HepG2 (cell line): ENCODE measurements around the gene MAP1B. TPM values are rescaled to one million over a fixed set of nuclear protein-coding genes. Genes with fewer than 3 reads are reported as not detected.

Experiments
- ASH2L ChIP-seq: fragments of 300-600, 200-600 bp; sonication (generic); IDR thresholded peaks from 2 replicates; pipeline ENCODE4 v1.7.0; 2017; ENCODE audit warnings: low read depth, mild to moderate bottlenecking, moderate library complexity, mixed read lengths, low read length; ENCODE audit not compliant: insufficient read length
- CHD2 ChIP-seq: IDR thresholded peaks from 2 replicates; pipeline ENCODE4 v1.6.1; 2011; ENCODE audit warnings: low read depth, low read length, improper control_type of control experiment
- CREB1 ChIP-seq, 2 experiments: fragments of 450-650 bp in 1 of 2; IDR thresholded peaks; 2 replicates each; pipeline ENCODE4 v1.6.1; 2016 to 2017; ENCODE audit warnings: control low read depth in 1 of 2, mild to moderate bottlenecking in 1 of 2, missing compliant biosample characterization in 1 of 2, missing genetic modification characterization in 1 of 2
- DPF2 ChIP-seq: sonication (generic); formaldehyde crosslinking; IDR thresholded peaks from 2 replicates; pipeline ENCODE4 v1.4.0; 2020; ENCODE audit warnings: mild to moderate bottlenecking, low read depth, missing genetic modification reagents, borderline replicate concordance
- HOXA3 ChIP-seq: sonication (generic); formaldehyde crosslinking; IDR thresholded peaks from 2 replicates; pipeline ENCODE4 v1.5.0; 2020; ENCODE audit warnings: missing genetic modification reagents
- KLF15 ChIP-seq: sonication (generic); formaldehyde crosslinking; IDR thresholded peaks from 2 replicates; pipeline ENCODE4 v1.8.1; 2023; ENCODE audit warnings: borderline replicate concordance, mild to moderate bottlenecking, inconsistent platforms, missing genetic modification reagents, mixed read lengths
- MXD4 ChIP-seq: IDR thresholded peaks from 2 replicates; pipeline ENCODE4 v1.6.1; 2016; ENCODE audit warnings: mild to moderate bottlenecking, missing biosample characterization, missing genetic modification reagents
- NR3C1 ChIP-seq: sonication (generic); formaldehyde crosslinking; IDR thresholded peaks from 2 replicates; pipeline ENCODE4 v1.4.0; 2020; ENCODE audit warnings: missing genetic modification reagents
- THAP9 ChIP-seq: sonication (generic); formaldehyde crosslinking; IDR thresholded peaks from 2 replicates; pipeline ENCODE4; 2020; ENCODE audit warnings: missing genetic modification reagents, mild to moderate bottlenecking, borderline replicate concordance
- UBTF ChIP-seq: sonication (generic); formaldehyde crosslinking; IDR thresholded peaks from 2 replicates; pipeline ENCODE4 v1.4.0; 2020; ENCODE audit warnings: mild to moderate bottlenecking, missing genetic modification reagents
- ZBTB34 ChIP-seq: sonication (generic); formaldehyde crosslinking; IDR thresholded peaks from 2 replicates; pipeline ENCODE4 v1.8.0; 2022; ENCODE audit warnings: mild to moderate bottlenecking, missing genetic modification reagents
- ZMYM4 ChIP-seq: sonication (generic); formaldehyde crosslinking; IDR thresholded peaks from 2 replicates; pipeline ENCODE4 v1.8.1; 2023; ENCODE audit warnings: mild to moderate bottlenecking, missing genetic modification reagents
- ZNF264 ChIP-seq: sonication (generic); formaldehyde crosslinking; IDR thresholded peaks from 2 replicates; pipeline ENCODE4 v1.4.0; 2020; ENCODE audit warnings: missing genetic modification reagents
- ZNF274 ChIP-seq: sonication (generic); formaldehyde crosslinking; IDR thresholded peaks from 2 replicates; pipeline ENCODE4 v1.5.1; 2020; ENCODE audit warnings: mild to moderate bottlenecking, missing genetic modification reagents
- ZNF331 ChIP-seq: sonication (generic); formaldehyde crosslinking; IDR thresholded peaks from 2 replicates; pipeline ENCODE4 v1.4.0; 2020; ENCODE audit warnings: missing genetic modification reagents
- ZNF33A ChIP-seq: sonication (generic); formaldehyde crosslinking; IDR thresholded peaks from 2 replicates; pipeline ENCODE4 v1.5.1; 2020; ENCODE audit warnings: missing genetic modification reagents, mild to moderate bottlenecking, moderate library complexity, borderline replicate concordance
- ZNF558 ChIP-seq: sonication (generic); formaldehyde crosslinking; IDR thresholded peaks from 2 replicates; pipeline ENCODE4 v1.9.0; 2022; ENCODE audit warnings: mild to moderate bottlenecking, missing genetic modification reagents, borderline replicate concordance
- ZNF567 ChIP-seq: sonication (generic); formaldehyde crosslinking; IDR thresholded peaks from 2 replicates; pipeline ENCODE4 v1.8.1; 2023; ENCODE audit warnings: mild to moderate bottlenecking, missing genetic modification reagents, borderline replicate concordance
- ZNF674 ChIP-seq: sonication (generic); formaldehyde crosslinking; IDR thresholded peaks from 2 replicates; pipeline ENCODE4 v1.5.0; 2020; ENCODE audit warnings: low read depth, mild to moderate bottlenecking, missing genetic modification reagents
- ZNF724P ChIP-seq: sonication (generic); formaldehyde crosslinking; IDR thresholded peaks from 2 replicates; pipeline ENCODE4 v1.8.0; 2022; ENCODE audit warnings: missing genetic modification reagents, borderline replicate concordance
- ZNF761 ChIP-seq: sonication (generic); formaldehyde crosslinking; conservative IDR thresholded peaks from 2 replicates; pipeline ENCODE4 v1.4.0; 2020; ENCODE audit warnings: mild to moderate bottlenecking, missing genetic modification reagents
- ZNF777 ChIP-seq: sonication (generic); formaldehyde crosslinking; IDR thresholded peaks from 2 replicates; pipeline ENCODE4 v1.4.0; 2020; ENCODE audit warnings: missing genetic modification reagents
- ZNF850 ChIP-seq: sonication (generic); formaldehyde crosslinking; conservative IDR thresholded peaks from 2 replicates; pipeline ENCODE4 v1.9.0; 2021; ENCODE audit warnings: mild to moderate bottlenecking, missing genetic modification reagents
- ZSCAN25 ChIP-seq: sonication (generic); formaldehyde crosslinking; IDR thresholded peaks from 2 replicates; pipeline ENCODE4 v1.8.0; 2022; ENCODE audit warnings: mild to moderate bottlenecking, missing genetic modification reagents
- polyA plus RNA-seq, 8 experiments: library from polyadenylated mRNA; depleted of rRNA in 3 of 8; stranded (reverse) in 7 of 8; unstranded in 1 of 8; fragments of >200 nt; fragmentation: Illumina TruSeq in 4 of 8; extraction: Trizol in 4 of 8; gene quantifications; 2 replicates each; pipeline versions ENCODE4 v1.2.1 to v1.2.3, GENCODE V29; 2011 to 2016; ENCODE audit warnings: low read depth in 4 of 8, missing spikeins in 1 of 8, mixed read lengths in 1 of 8; ENCODE audit not compliant: insufficient read depth in 1 of 8
- total RNA-seq, 5 experiments: library from RNA; depleted of rRNA; stranded (reverse); fragments of >200 nt; fragmentation: Illumina TruSeq; extraction: Trizol; gene quantifications; 2 replicates each; pipeline ENCODE4 v1.2.3, GENCODE V29; 2016; ENCODE audit warnings: low read depth in 1 of 5

MAP1B gene
- total and polyA plus RNA-seq, 2 of the 13 experiments (the other 11 are each of a cell fraction or from before 2014, with no cell fraction given): 3.3 to 6.2 TPM

- TF ChIP-seq UBTF (peak; percentile 24; the same call in 1 of the 2 replicates), ZNF724P (no peak), NR3C1 (CRISPR knock-in tag) (no peak), THAP9 (CRISPR knock-in tag) (no peak), ZNF264 (CRISPR knock-in tag) (no peak), DPF2 (CRISPR knock-in tag) (no peak), ZSCAN25 (CRISPR knock-in tag) (no peak), CHD2 (no peak), ZMYM4 (CRISPR knock-in tag) (peak; percentile 70), KLF15 (CRISPR knock-in tag) (no peak), ZBTB34 (CRISPR knock-in tag) (no peak), CREB1 (IDR thresholded peaks at IDR 0.05) (no peak), CREB1 (CRISPR knock-in tag; IDR thresholded peaks at IDR 0.05) (no peak), ASH2L (peak; percentile 34), ZNF777 (peak; percentile 82), MXD4 (no peak), ZNF331 (no peak), ZNF567 (CRISPR knock-in tag) (no peak), ZNF33A (CRISPR knock-in tag) (no peak), ZNF674 (CRISPR knock-in tag) (no peak), ZNF558 (CRISPR knock-in tag) (no peak; the same call in 1 of the 2 replicates), ZNF850 (CRISPR knock-in tag) (0 out of 2 replicates have a peak, but pooled peaks have one; percentile 49), ZNF274 (CRISPR knock-in tag) (no peak), ZNF761 (no peak), HOXA3 (CRISPR knock-in tag) (peak; percentile 43; the same call in 1 of the 2 replicates)
Observed at GRCh38 chr5:72108202-72109061, 1.2 kb downstream of the MAP1B start (continued).
